ENCODE results near the gene ZNF276.
A peak's percentile ranks its signal among the peaks of the same experiment; 100 is the strongest.

The ZNF276 gene

DNA sequence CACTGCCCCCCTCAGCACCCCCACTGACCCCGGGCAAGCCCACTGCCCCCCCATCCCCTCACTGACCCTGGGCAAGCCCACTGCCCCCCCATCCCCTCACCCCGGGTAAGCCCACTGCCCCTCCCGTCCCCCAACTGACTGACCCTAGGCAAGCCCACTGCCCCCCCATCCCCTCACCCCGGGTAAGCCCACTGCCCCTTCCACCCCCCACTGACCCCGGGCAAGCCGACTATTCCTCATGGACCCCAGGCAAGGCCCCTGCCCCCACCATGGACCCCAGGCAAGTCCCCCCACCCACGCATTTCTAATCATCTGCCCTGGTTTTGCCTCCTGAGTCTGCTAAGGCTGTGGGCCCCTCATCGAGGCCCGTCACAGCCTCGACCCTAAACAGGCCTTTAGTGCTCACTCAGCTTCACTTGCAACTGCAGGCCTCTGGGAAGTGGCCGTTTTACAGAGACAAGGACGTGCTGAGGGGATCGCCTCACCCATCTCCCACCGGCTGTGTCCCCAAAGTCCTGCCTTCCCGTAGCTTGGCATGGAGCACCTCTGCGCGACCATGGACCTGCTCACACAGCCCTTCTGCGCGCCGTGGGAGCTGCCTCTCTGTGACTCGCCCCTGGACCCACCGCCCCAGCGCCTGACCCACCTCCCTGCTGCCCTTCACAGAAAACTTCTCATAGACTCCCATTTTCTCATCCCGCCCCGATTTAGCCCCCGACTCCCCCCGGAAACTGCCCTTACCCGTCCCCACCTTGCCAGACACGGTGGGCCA, 4.2 kb upstream of the ZNF276 start:
- no peak for DNase-seq

DNA sequence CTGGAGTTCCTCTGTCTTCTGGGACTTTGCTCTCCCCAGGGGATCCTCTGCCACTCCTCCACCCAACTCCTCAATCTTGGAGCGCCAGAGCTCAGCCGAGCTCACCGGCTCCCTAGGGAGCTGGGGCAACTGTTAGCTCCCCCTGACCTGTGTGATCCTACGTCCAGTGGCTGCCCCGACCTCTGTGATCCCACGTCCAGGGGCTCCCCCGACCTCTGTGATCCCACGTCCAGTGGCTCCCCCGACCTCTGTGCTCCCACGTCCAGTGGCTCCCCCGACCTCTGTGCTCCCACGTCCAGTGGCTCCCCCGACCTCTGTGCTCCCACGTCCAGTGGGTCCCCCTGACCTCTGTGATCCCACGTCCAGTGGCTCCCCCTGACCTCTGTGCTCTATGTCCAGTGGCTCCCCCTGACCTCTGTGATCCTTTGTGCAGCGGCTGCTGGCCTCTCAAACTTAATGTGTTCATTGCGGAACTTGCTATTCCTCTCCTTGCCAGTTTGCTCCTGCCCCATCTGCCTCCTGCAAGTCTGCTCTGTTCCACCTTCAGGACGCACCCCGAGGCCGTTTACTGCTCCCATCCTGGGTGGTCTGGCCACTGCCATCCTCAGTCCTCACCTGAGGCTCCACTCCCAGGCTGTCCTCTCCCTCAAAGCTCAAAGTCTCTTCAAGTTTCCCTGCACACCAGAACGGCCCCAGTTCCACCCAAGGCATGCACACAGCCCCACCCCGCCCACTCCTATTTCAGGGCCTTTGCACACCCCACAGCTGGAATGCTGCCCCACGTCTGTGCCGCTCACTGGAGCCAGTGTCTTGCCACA, 3.4 kb upstream of the ZNF276 start:
- no peak for DNase-seq

- DNase-seq = no peak
Observed at GRCh38 chr16:89720551-89720812, 855 bp upstream of the ZNF276 start.

GRCh38 chr16:89721546-89722391, 432 bp downstream of the ZNF276 start:
- DNase-seq = peak; percentile 81

DNA sequence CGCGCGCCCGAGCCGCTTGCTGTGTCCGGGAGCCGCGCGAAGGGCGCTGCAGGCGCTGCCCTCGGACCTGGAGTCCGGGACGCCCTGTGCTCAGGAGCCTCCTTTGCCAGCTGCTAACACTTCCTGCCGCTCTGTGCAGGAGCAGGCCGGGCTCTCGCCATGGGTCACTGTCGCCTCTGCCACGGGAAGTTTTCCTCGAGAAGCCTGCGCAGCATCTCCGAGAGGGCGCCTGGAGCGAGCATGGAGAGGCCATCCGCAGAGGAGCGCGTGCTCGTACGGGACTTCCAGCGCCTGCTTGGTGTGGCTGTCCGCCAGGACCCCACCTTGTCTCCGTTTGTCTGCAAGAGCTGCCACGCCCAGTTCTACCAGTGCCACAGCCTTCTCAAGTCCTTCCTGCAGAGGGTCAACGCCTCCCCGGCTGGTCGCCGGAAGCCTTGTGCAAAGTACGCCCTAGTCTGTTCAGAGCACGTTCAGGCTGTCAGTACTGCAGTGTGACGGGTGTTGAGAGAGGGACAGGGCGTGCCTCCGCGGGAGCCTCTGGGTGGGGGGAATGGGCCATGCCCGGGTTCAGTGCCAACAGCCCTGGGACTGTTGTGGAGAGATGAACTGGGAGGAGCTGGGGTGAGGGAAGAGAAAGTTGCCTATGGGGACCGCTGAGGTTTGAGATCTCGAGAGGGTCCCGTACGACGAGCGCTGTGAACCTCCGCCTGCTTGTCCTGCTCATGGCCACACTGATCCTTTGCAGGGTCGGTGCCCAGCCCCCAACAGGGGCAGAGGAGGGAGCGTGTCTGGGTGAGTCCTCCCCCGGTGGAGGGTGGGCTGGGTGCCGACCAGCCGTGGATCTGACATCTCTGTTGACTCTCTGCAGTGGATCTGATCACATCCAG, 1.3 kb downstream of the ZNF276 start:
- peak; percentile 28 for DNase-seq

GRCh38 chr16:89723279-89724250, 2.2 kb downstream of the ZNF276 start:
- DNase-seq = peak; percentile 25

DNA sequence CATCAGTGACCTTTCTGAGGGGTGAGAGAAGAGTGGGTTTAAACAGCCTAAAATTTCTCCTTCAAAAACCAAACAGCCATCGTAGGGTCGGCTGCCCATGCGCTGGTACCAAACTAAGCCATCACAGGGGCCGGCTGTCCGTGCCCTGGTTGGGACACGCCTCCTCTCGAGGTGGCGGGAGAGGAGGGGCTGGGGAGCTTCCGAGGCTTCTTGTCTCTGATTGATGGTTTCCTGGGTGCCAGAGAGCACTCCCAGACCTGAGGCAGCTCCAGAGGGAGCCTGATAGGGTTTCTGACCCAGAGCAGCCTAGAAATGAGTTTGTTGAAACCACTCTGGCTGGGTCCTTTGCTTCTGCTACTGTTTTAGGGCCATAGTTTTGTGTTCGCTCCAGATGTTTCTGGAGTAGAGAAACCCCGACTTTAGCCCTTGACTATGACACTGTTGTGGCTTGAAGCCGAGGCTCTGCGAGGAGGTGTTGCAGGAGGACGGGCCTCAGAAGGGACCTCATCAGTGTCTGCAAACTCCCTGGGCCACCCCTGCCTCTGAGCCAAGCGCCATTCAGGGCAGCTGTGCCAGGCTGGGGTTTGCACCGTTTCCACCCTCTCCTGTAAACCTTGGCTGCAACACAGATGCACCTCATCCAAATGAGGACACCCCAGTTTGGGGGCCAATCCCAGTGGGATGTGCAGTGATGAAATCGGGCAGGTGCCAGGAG, 6.2 kb downstream of the ZNF276 start:
- DNase-seq = no peak

GRCh38 chr16:89729293-89729692, 8.0 kb downstream of the ZNF276 start:
- no peak for DNase-seq

- no peak for DNase-seq
Observed at GRCh38 chr16:89729863-89730593, 8.7 kb downstream of the ZNF276 start.

- DNase-seq = no peak
Observed at GRCh38 chr16:89730610-89731234, 9.4 kb downstream of the ZNF276 start.

DNA sequence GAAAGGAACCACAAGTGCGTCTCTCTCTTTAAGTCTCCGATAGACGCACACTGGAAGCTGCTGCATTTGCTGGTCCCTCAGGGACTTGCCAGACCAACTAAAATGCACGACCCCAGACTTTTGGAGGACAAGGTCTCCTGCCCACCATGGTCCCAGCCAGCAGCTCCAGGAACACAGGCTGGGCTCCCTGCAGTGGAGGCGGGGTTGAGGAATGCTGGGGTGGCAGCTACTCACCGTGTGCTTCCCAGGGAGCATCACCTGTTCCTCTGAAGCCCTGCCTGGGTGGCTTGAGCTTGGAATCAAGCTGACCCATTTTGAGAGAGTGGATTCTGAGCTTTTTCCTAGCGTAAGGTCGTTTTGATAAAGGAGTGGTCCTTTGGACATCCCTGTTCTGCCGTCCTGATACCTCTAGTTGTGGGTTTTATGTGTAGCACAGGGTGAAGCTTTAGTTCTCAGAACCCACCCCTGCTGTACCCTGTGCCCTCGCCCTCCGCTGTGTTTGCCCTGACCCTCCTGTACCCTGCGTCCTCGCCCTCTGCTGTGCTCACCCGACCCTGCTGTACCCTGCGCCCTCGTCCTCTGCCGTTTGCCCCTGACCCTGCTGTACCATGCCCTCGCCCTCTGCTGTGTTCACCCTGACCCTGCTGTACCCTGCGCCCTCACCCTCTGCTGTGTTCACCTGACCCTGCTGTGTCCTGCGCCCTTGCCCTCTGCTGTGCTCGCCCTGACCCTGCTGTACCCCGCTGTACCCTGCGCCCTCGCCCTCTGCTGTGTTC, 11.0 kb downstream of the ZNF276 start:
- no peak for DNase-seq

- DNase-seq = no peak
Observed at GRCh38 chr16:89732918-89733242, 11.5 kb downstream of the ZNF276 start.

DNA sequence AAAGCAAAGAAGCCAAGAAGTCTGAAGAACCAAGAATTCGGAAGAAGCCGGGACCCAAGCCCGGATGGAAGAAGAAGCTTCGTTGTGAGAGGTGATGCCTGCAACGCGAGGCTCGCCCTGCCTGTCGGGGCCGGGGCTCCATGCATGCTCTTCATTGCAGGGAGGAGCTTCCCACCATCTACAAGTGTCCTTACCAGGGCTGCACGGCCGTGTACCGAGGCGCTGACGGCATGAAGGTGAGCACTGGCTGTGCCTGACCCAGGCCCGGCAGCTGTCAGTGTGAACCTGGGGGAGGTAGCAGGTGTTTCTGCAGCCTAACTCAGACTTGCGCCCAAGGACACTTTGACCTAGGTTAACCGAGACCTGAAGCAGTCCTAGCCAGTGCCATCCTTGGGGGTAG, 12.0 kb downstream of the ZNF276 start:
- no peak for DNase-seq

DNA sequence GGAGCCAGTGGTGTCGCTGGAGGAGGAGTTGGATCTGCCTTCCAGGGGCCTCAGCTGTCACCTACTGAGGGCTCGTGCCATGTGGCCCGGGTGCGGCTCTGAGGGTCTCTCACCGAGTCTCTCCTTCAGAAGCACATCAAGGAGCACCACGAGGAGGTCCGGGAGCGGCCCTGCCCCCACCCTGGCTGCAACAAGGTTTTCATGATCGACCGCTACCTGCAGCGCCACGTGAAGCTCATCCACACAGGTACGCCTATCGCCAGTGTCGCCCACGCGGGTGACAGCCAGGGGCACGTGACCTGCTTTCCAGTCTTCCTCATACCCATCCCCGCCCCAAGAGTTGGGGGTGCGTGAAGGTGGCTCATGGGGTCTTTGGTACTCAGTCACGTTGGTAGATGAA, 12.5 kb downstream of the ZNF276 start:
- no peak for DNase-seq

DNA sequence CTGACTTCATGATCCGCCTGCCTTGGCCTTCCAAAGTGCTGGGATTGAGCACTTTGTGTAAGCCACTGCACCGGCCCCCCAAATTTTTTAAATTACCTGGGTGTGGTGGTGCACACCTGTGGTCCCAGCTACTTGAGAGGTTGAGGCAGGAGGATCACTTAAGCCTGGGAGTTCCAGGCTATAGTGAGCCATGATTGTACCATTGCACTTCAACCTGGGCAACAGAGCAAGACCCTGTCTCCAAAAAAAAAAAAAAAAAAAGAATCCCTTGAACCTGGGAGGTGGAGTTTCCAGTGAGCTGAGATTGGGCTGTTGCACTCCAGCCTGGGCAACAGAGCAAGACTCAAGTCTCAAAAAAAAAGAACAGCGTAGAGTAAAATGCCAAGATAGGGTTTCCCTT, 15.2 kb downstream of the ZNF276 start:
- no peak for DNase-seq

GRCh38 chr16:89737341-89738071, 16.2 kb downstream of the ZNF276 start:
- DNase-seq = no peak

DNA sequence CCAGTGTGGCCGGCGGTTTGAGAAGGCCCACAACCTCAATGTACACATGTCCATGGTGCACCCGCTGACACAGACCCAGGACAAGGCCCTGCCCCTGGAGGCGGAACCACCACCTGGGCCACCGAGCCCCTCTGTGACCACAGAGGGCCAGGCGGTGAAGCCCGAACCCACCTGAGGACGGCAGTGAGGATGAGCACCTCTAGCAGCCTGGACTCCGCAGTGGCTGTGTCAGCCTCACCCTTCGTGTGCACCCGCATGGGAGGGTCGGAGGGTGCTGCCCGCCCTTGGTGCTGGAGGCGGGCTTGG, 16.7 kb downstream of the ZNF276 start:
- no peak for DNase-seq
